Fibroblast of lung (primary cell): Measurements from ENCODE around the gene HOXC12. TPM values are rescaled to one million over a fixed set of nuclear protein-coding genes. Genes with fewer than 3 reads are reported as not detected.

ENCODE experiments used
- DNase-seq, 2 donors: peaks; one replicate each; pipeline versions ENCODE4 v3.0.0 to v3.0.0-alpha.2; 2010; ENCODE audit warnings: low read depth in 2 of 2
- H2AFZ ChIP-seq: 2 replicates; pipeline ENCODE4 v1.5.1; 2012; ENCODE audit warnings: low read length, control low read depth, inconsistent platforms
- H3K27ac ChIP-seq: 2 replicates; pipeline ENCODE4 v1.5.1; 2011; ENCODE audit warnings: low read length, control low read depth; ENCODE audit not compliant: insufficient read depth
- H3K27me3 ChIP-seq: 2 replicates; pipeline ENCODE4 v1.5.1; 2011; ENCODE audit warnings: mild to moderate bottlenecking, low read length; ENCODE audit not compliant: control insufficient read depth, insufficient read depth
- H3K36me3 ChIP-seq: 2 replicates; pipeline ENCODE4 v1.5.1; 2011; ENCODE audit warnings: low read length; ENCODE audit not compliant: control insufficient read depth, insufficient read depth
- H3K4me1 ChIP-seq: 2 replicates; pipeline ENCODE4 v1.5.1; 2011; ENCODE audit warnings: low read length; ENCODE audit not compliant: control insufficient read depth, insufficient read depth; ENCODE audit errors: extremely low read depth
- H3K4me2 ChIP-seq: 2 replicates; pipeline ENCODE4 v1.5.1; 2011; ENCODE audit warnings: low read length, control low read depth; ENCODE audit not compliant: insufficient read depth; ENCODE audit errors: extremely low read depth
- H3K4me3 ChIP-seq, 4 experiments: fragments of 200-600 bp in 1 of 4; sonication (generic) in 1 of 4; replicated peaks in 1 of 4; 2 replicates each; pipeline ENCODE4 v1.5.1; 2011 to 2016; ENCODE audit warnings: low read length in 4 of 4, low read depth in 3 of 4, mild to moderate bottlenecking in 3 of 4, control low read depth in 2 of 4, inconsistent platforms in 1 of 4, mixed read lengths in 1 of 4; ENCODE audit not compliant: insufficient read depth in 1 of 4; ENCODE audit errors: control extremely low read depth in 1 of 4
- H3K79me2 ChIP-seq: 2 replicates; pipeline ENCODE4 v1.5.1; 2012; ENCODE audit warnings: mild to moderate bottlenecking, low read length, inconsistent platforms; ENCODE audit not compliant: control insufficient read depth, insufficient read depth
- H3K9ac ChIP-seq: 2 replicates; pipeline ENCODE4 v1.5.1; 2011; ENCODE audit warnings: mild to moderate bottlenecking, low read length, control low read depth; ENCODE audit not compliant: insufficient read depth
- H3K9me3 ChIP-seq: 2 replicates; pipeline ENCODE4 v1.5.1; 2012; ENCODE audit warnings: low read depth, low read length; ENCODE audit not compliant: control insufficient read depth, insufficient read depth
- H4K20me1 ChIP-seq: 2 replicates; pipeline ENCODE4 v1.5.1; 2011; ENCODE audit warnings: low read length; ENCODE audit not compliant: control insufficient read depth, insufficient read depth; ENCODE audit errors: extremely low read depth
- EZH2 ChIP-seq: IDR thresholded peaks from 2 replicates; pipeline ENCODE4 v1.5.1; 2012; ENCODE audit warnings: low read length, control low read depth, mild to moderate bottlenecking; ENCODE audit errors: missing control alignments
- polyA plus RNA-seq, 2 donors: library from polyadenylated mRNA; depleted of rRNA in 1 of 2; stranded (reverse) in 1 of 2; unstranded in 1 of 2; fragments of >200 nt; gene quantifications; 2 replicates each; pipeline ENCODE4 v1.2.1, GENCODE V29; 2011 to 2012; ENCODE audit warnings: missing spikeins in 1 of 2
- total RNA-seq: library from RNA; depleted of rRNA; stranded (reverse); fragments of >200 nt; gene quantifications from 2 replicates; pipeline ENCODE4 v1.2.1, GENCODE V29; 2014
- TF ChIP-seq, protein P1 (sequence below), 2 donors: IDR thresholded peaks in 1 of 2; conservative IDR thresholded peaks in 1 of 2; 1 replicate in 1 of 2; 2 replicates in 1 of 2; pipeline ENCODE4 v1.5.1; 2011 to 2012; ENCODE audit warnings: low read length in 2 of 2, control low read depth in 1 of 2, inconsistent platforms in 1 of 2, low read depth in 1 of 2, mild to moderate bottlenecking in 1 of 2

HOXC12 gene
- total and polyA plus RNA-seq, 2 donors (not counting 1 experiment from before 2014, with no cell fraction given) = not detected

DNA sequence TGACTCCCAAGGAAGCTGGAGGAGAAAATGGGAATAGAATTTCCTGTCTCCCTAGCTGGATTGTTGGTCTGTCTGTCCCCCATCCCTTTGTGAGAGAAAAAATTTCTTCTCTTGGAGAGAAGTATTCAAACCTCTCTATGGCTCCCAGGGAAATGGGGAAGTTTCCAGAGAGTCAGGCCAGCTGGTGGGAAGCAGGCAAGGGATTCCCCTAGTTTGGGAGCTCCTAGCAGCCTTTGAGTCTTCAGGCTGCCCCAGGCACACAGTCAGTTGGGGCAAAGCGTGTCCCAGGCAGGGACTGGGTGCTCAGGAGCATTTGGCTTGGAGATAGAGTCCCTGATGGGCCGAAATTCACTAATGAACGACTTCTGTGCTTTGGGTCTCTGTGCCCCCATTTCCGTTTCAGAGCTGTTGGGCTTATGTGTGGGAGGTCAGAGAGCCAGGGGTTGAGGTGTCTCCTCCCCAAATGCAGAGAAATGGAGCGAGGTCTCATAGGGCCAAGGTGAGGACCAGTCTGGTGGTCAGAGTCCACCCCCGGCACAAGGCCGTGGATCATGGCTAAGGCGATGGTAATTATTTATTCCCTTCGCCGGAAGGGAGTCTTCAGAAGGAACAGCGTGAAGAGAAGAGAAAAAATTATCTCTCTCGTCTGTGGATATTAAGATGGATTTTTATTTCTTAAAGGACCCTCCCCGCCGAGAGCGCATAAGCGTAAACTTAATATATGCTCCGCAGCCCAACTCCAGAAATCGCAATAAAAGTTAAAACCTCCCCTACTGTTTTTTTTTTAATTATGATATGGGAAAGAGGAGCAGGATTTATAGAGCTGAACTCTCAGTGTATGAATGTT, 38.7 kb downstream of the HOXC12 start:
- no peaks in the 10 kb centered on the region for H3K9me3 ChIP-seq
- no peak overlapping the region for H3K4me3 ChIP-seq
- no peaks in the 10 kb centered on the region for H4K20me1 ChIP-seq
- peaks cover 89% of the 10 kb centered on the region for H3K27me3 ChIP-seq
- H3K4me2 ChIP-seq = no peak overlapping the region
- TF ChIP-seq, protein P1, sequence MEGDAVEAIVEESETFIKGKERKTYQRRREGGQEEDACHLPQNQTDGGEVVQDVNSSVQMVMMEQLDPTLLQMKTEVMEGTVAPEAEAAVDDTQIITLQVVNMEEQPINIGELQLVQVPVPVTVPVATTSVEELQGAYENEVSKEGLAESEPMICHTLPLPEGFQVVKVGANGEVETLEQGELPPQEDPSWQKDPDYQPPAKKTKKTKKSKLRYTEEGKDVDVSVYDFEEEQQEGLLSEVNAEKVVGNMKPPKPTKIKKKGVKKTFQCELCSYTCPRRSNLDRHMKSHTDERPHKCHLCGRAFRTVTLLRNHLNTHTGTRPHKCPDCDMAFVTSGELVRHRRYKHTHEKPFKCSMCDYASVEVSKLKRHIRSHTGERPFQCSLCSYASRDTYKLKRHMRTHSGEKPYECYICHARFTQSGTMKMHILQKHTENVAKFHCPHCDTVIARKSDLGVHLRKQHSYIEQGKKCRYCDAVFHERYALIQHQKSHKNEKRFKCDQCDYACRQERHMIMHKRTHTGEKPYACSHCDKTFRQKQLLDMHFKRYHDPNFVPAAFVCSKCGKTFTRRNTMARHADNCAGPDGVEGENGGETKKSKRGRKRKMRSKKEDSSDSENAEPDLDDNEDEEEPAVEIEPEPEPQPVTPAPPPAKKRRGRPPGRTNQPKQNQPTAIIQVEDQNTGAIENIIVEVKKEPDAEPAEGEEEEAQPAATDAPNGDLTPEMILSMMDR (conservative IDR thresholded peaks at IDR 0.05 in 1 of 2, IDR thresholded peaks at IDR 0.05 in 1 of 2; ENCODE audit: low read depth in 1 of 2, low read length in 2 of 2) = no peak
- TF ChIP-seq EZH2 = no peak
- no peaks in the 10 kb centered on the region for H3K4me1 ChIP-seq
- no peak overlapping the region for H3K27ac ChIP-seq
- DNase-seq = no peak
- H3K9ac ChIP-seq = no peak overlapping the region
- H3K79me2 ChIP-seq = no peaks in the 10 kb centered on the region
- H2AFZ ChIP-seq = no peak overlapping the region
- no peaks in the 10 kb centered on the region for H3K36me3 ChIP-seq

DNA sequence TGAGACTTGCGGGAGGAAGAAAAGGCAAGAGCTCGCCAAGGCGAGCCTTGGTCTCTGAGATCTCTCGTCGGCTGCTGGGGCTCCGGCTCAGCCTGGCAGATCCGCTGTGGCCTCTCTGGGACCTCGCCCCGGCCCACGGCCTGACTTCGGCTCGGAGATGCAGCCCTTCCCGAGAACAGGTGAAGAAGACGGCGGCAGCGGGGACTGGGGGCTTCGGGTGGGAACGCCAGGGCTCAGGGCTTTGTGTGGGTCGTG, 39.2 kb downstream of the HOXC12 start:
- H3K4me1 ChIP-seq = no peaks in the 10 kb centered on the region
- H3K9me3 ChIP-seq = no peaks in the 10 kb centered on the region
- no peaks in the 10 kb centered on the region for H3K36me3 ChIP-seq
- peak; percentile 79 for TF ChIP-seq EZH2
- TF ChIP-seq, protein P1 (conservative IDR thresholded peaks at IDR 0.05 in 1 of 2, IDR thresholded peaks at IDR 0.05 in 1 of 2; ENCODE audit: low read depth in 1 of 2, low read length in 2 of 2) = no peak
- no peak overlapping the region for H3K4me2 ChIP-seq
- no peak for DNase-seq
- no peak overlapping the region for H2AFZ ChIP-seq
- H3K27ac ChIP-seq = no peak overlapping the region
- H3K27me3 ChIP-seq = peaks cover 90% of the 10 kb centered on the region
- H3K9ac ChIP-seq = no peak overlapping the region
- H3K4me3 ChIP-seq = no peak overlapping the region
- no peaks in the 10 kb centered on the region for H4K20me1 ChIP-seq
- H3K79me2 ChIP-seq = no peaks in the 10 kb centered on the region

DNA sequence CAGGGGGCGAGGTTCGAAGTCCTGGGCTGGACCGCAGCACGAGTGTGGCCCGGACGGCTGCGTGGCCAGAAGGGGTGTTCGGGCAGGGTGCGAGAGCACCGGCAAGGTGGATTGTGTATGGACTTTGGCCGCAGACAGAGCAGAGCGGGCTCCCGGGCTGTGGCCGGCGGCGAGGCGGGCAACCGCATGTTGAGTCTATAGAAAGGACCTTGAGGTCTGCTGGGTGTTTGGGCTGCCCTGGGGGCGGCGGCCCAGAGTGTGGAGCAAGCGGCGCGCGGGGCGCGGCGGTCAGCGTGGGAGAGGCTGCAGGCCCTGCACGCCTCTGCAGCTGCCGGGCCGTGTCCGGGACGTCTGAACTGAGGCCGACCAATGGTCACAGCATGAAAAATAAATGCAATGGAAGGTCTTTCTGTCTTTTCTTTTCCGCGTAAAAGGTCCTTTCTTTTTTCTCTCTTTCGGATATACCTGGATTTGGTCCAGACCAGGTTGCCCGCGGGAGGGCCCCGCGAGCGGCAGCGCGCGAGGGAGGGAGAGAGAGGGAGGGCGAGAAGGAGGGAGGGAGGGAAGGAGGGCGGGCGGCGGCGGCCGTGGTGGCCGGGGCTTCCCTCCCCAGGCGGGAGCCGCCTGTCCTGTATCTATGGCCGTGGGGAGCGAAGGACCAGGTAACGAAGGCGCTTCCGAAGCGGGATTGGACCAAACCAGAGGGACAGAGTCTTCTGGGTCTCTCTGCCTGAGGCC, 39.7 kb downstream of the HOXC12 start:
- Histone ChIP-seq H3K27ac (no peak overlapping the region), H2AFZ (no peak overlapping the region), H3K9ac (no peak overlapping the region)

More for the DNA sequence above, 39.7 kb downstream of the HOXC12 start:
- no peaks in the 10 kb centered on the region for H3K79me2 ChIP-seq
- DNase-seq = no peak
- H3K36me3 ChIP-seq = no peaks in the 10 kb centered on the region
- H3K4me3 ChIP-seq = no peak overlapping the region
- no peaks in the 10 kb centered on the region for H4K20me1 ChIP-seq
- peak overlapping the region; percentile 44 for H3K4me2 ChIP-seq
- H3K9me3 ChIP-seq = no peaks in the 10 kb centered on the region
- peak; percentile 77 for TF ChIP-seq EZH2
- TF ChIP-seq, protein P1 (conservative IDR thresholded peaks at IDR 0.05 in 1 of 2, IDR thresholded peaks at IDR 0.05 in 1 of 2; ENCODE audit: low read depth in 1 of 2, low read length in 2 of 2) = no peak
- H3K27me3 ChIP-seq = peaks cover 88% of the 10 kb centered on the region
- no peaks in the 10 kb centered on the region for H3K4me1 ChIP-seq
